ENCODE results near the gene SCARB2.

GRCh38 chr4:76168688-76169087 is 44.9 kb downstream of the SCARB2 start:
- TF ChIP-seq CTCF (IDR thresholded peaks at IDR 0.05) (no peak), POLR2A (IDR thresholded peaks at IDR 0.05) (no peak), EP300 (IDR thresholded peaks at IDR 0.05) (no peak)

Measured in tibial nerve (tissue), 4 donors.